Measurements from ENCODE around the gene HDAC4. TPM values are rescaled to one million over a fixed set of nuclear protein-coding genes. Genes with fewer than 3 reads are reported as not detected.
A peak's percentile ranks its signal among the peaks of the same experiment; 100 is the strongest.

HDAC4 gene
- total and polyA plus RNA-seq, 9 donors: 7.0 to 74.0 (median 46.3) TPM

GRCh38 chr2:239113171-239113570 is 287.6 kb downstream of the HDAC4 start:
- no peak for TF ChIP-seq CTCF (IDR thresholded peaks at IDR 0.05)
- H3K27me3 ChIP-seq: no peaks in the 10 kb centered on the region
- intact Hi-C loops (cut with DNase I): no loop called here
- H3K27ac ChIP-seq: peak overlapping the region in 1 of 2 donors; percentile 70
- H3K4me1 ChIP-seq (ENCODE audit: insufficient read depth): peaks cover 24% of the 10 kb centered on the region
- H3K4me3 ChIP-seq: no peak overlapping the region
- H3K36me3 ChIP-seq: no peaks in the 10 kb centered on the region
- WGBS, 3 donors: 10 to 22% (median 20%) methylated on average over 12 of the region's 12 CpGs
- peak; percentile 62 to 83 (median 69) for DNase-seq
- no peaks in the 10 kb centered on the region for H3K9me3 ChIP-seq

- DNase-seq: peak in 1 of 5 donors; percentile 61
- TF ChIP-seq EP300 (IDR thresholded peaks at IDR 0.05) (no peak), POLR2A (IDR thresholded peaks at IDR 0.05) (no peak), CTCF (IDR thresholded peaks at IDR 0.05) (no peak)
- Histone ChIP-seq H3K27me3 (no peaks in the 10 kb centered on the region), H3K36me3 (no peaks in the 10 kb centered on the region), H3K9me3 (no peaks in the 10 kb centered on the region), H3K4me3 (no peak overlapping the region), H3K4me1 (ENCODE audit: insufficient read depth) (peaks cover 24% of the 10 kb centered on the region), H3K27ac (peak overlapping the region; percentile 5 to 70)
- intact Hi-C loops (cut with DNase I): no loop called here
- WGBS, 3 donors: 82 to 84% (median 83%) methylated on average over 13 to 14 of the region's 14 CpGs
These were observed 288.6 kb downstream of the HDAC4 start for GRCh38 chr2:239112127-239112774.

GRCh38 chr2:239111401-239112100 is 289.3 kb downstream of the HDAC4 start:
- TF ChIP-seq POLR2A (IDR thresholded peaks at IDR 0.05) (no peak), CTCF (IDR thresholded peaks at IDR 0.05) (no peak), EP300 (IDR thresholded peaks at IDR 0.05) (no peak)
- intact Hi-C loops (cut with DNase I): no loop called here
- no peaks in the 10 kb centered on the region for H3K36me3 ChIP-seq
- no peaks in the 10 kb centered on the region for H3K27me3 ChIP-seq
- peak overlapping the region in 1 of 2 donors; percentile 75 for H3K27ac ChIP-seq
- 86 to 92% (median 91%) methylated on average over 28 to 36 of the region's 36 CpGs for WGBS, 3 donors
- DNase-seq: peak in 3 of 5 donors; percentile 51 to 66 (median 57)
- no peaks in the 10 kb centered on the region for H3K9me3 ChIP-seq
- no peak overlapping the region for H3K4me3 ChIP-seq
- peaks cover 24% of the 10 kb centered on the region for H3K4me1 ChIP-seq (ENCODE audit: insufficient read depth)

- 34 to 59% (median 38%) methylated on average over 13 to 14 of the region's 14 CpGs for WGBS, 3 donors
- peak; percentile 50 to 76 (median 68) for DNase-seq
- Histone ChIP-seq H3K27ac (peak overlapping the region; percentile 65 to 75), H3K36me3 (no peaks in the 10 kb centered on the region), H3K4me1 (ENCODE audit: insufficient read depth) (peaks cover 23% of the 10 kb centered on the region), H3K4me3 (no peak overlapping the region), H3K27me3 (no peaks in the 10 kb centered on the region), H3K9me3 (no peaks in the 10 kb centered on the region)
- intact Hi-C loops (cut with DNase I): no loop called here
- TF ChIP-seq EP300 (IDR thresholded peaks at IDR 0.05): no peak
- TF ChIP-seq POLR2A (IDR thresholded peaks at IDR 0.05): no peak
- no peak for TF ChIP-seq CTCF (IDR thresholded peaks at IDR 0.05)
These were observed 290.2 kb downstream of the HDAC4 start for GRCh38 chr2:239110595-239111048.
